GM21786 (cell line): ENCODE measurements around the gene SUPT16H.

ENCODE experiments used
- ATAC-seq: cut with Tn5 transposase; IDR thresholded peaks from one replicate; pipeline ENCODE4 v1.9.1; 2021; ENCODE audit not compliant: unreplicated experiment

The SUPT16H gene

GRCh38 chr14:21302013-21302835 is 81.6 kb downstream of the SUPT16H start:
- ATAC-seq: no peak
